ENCODE results near the gene INPP5F.
A peak's percentile ranks its signal among the peaks of the same experiment; 100 is the strongest.
"Not testable (repeated sequence)": the region's sequence is repeated elsewhere in the genome, so short reads cannot be mapped to it uniquely, and the experiment has no call there.

INPP5F gene

DNA sequence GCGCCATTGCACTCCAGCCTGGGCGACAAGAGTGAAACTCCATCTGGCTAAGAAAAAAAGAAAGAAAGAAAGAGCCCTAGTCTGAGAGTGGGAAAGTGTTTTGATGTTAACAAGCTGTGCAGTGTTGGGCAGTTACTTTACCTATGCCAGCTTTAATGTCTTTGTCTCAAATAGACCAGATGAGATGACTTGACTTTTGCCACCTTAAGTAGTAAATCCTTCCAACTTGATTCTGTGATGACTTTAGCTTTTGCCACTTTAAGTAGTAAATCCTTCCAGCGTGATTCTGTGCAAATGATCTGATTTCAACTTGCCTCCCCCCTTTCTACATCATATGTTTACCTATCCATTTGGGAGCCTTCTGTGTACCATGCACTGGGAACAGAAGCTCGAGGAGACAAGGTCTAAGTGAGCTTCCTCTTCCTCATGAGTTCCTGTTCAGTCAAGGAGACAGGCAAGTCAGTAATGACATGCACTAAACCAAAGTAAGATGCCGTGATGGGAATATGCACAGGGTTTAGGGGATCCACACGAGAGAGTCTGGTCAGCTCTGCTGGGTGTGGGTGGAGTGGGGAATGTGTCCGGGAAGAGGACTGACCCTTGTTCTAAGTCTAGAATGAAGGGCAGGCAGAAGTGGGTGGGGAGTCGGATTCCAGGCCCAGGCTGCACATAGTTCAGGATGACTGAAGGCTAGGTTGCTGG lies 17.2 kb downstream of the INPP5F start:
- no peak for DNase-seq

DNA sequence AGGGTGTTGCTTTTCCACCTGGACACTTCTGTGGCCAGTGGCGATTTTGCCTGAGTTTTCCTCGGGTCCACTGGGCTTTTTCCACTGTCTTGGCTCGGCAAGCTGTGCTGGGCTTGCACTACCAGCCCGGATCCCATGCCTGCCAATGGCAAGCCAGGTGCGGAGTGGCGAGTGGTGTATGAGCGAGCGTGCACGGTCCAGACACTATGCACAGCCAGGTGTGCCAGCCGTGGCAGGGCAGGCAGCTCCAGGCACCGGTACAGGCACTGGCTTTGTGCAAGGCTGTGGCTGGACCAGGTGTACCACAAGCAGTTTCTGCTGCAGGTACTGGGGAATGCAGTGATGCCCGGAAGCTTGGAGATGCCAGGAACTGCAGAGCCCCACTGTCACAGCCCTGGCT lies 22.1 kb downstream of the INPP5F start:
- DNase-seq = no peak

DNA sequence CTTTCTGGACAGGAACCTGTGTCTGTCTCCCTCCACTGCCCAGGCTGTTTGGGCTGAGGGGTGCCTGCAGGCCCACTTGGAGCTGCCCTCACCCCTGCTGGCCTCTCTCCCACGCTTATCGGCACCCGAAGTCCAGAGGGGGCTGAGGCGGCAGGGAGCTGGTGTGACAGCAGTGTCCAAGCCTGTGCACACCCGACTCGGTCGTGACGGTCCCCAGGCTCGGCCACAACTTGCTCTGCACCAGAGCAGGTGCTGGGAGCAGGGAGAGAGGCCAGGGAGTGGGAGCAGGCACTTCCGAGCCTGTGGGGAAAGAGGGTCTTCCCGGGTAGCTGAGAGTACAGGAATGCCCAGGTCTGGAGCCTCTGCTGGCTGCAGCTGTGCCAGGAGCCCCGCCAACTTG lies 23.0 kb downstream of the INPP5F start:
- DNase-seq = no peak

DNA sequence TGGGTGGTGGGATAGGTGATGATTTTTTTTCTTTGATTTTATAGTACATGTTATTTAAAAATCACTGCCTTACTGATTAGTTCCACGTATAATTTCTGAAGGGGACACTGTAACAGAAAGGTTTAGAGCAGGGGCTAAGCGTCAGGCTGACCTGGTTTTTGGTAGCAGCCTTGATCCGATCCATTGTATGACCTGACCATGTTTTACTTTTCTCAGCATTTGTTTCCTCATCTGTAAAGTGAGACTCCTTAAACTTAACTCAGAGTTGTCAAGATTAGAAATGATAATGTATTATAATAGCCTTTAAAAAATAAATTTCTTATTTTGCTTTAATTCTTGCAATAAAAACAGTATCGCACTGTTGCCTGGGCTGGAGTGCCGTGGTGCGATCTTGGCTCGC lies 23.6 kb downstream of the INPP5F start:
- no peak for DNase-seq

DNA sequence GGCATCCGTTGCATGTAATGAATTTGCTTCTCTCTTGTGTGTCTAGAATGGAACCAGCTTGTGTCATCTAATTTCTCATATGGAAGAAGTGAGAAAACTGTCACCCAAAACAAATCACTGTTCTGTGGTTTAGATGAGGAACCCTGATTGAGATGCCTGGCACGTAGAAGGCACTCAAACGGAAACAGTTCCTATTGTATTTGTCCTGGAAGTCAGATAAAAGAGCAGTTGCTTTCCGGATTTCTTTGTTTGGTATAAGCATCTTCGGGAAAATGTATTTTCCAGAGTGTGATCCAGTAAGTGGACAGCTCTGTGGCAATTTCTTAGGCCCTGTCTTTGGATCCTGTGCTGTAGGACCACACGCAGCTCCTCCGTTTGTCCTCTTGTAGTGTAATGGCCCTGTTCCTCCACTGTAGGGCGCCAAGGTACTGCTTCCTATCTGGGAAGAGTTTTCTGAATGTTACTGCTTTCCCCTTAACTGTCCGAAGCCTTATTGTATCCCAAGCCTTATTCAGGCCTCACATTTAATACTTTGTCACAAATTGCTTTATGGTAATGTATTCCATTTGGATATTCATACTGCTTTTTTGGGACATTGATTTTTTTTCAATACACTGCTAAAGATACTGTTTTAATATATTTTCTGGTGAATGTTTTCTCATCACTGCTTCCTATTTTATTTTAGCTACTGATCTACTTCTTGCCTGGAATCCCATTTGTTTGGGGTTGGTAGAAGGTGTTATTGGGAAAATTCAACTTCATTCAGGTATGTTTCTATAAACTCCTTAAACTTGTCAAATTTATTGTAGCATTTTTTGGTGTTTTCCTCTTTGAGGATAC lies 24.8 kb downstream of the INPP5F start:
- DNase-seq = peak; percentile 49

DNA sequence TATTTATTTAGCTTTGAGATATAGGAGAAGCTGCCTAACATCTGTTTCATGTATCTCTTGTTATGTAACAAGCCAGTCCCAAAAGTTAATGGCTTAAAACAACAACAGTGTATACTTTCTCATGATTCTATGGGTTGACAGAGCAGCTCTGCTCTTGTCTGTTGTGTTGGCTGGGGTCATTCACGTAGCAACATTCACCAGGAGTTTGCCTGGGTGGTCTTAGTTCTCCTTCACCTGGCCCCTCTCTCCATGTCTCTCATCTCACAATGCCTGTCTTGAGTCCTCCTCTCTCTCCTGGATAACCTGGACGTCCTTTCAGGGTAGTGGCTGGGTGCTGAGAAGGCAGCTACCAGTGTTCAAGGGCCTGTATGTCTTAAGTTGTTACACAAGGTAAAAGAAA lies 27.5 kb downstream of the INPP5F start:
- no peak for DNase-seq

DNA sequence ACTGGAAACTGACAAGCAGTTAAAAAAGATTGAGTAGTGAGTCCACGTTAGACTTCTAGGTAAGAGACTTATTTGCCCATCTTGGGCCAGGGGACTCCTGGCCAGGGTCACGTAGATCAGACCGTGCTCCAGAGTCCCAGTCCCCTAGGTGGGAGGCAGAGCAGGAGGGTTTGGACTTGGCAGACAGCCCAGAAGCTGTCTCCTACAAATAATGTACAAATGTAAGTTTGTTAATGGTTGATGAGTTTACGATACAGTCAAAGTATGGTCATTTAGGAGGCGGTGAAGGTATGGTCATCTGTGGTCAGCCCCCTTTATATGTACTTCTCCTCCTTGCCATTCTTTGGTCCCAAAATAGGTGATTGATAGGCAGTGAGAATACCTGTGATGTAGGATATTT lies 28.2 kb downstream of the INPP5F start:
- DNase-seq = no peak

DNA sequence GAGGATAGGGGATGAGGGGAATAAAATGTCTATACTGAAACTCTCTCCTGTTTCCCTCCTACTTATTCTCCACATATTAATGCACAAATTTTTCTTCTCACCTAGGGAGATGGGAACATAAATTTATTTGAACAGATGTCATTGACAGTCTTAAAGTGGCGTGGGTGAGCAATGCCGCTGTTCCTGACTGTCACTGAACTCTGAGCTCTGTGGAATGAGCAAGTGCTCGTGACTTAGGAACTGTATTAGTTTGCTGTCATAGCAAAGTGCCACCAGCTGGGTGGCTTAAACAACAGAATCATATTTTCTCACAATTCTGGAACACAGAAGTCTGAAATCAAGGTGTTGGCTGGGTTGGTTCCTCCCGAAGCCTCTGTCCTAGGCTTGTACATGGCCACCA lies 29.1 kb downstream of the INPP5F start:
- no peak for DNase-seq

DNA sequence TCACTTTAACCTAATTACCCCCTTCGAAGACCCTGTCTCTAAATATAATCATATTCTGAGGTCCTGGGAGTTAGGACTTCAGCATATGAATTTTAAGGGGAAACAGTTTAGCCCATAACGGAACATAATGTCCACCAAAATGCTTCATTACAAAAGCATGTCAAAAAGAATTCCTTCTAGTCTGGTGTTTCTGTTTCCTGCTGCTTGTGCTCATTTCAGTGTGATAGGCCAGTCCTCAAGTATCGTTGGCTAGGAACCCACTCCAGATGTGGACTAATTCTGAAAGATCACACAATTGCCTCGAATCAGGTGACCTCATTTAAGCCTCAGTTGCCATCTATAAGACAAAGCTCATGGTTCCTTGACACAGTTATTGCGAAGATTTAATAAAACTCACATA lies 29.6 kb downstream of the INPP5F start:
- DNase-seq = no peak

DNA sequence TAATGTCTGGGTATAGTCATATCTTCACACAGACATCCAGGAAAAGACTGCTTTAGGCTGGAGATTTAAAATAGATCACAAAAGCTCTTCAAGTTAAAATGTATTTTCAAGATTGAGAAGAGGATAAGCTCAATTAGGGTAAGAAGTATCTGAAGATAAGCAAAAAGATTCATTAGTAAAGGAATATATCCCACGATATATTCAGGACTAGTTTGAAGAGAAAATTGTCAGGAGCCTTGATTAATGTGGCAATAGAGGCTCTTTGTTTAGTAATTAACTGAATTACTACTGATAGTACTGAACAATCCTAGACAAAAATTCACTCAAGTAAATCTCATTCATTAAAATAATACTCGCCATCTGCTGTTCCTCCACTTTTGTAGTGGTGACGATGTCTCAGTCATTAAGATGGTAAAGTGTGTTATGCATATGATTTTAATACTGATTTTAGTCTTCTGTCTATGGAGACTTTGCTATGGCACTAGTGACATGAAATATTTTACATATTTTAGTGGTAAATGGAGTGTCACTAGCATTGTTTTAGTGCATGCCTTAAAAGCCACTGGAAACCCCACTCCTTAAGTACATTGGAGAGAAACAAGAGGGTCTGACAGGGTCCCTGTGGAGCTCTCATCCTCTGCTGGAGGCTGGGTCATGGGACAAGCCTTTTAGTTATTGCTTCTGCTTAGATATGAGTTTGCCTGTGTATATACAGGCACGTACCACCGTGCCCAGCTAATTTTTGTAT lies 32.8 kb downstream of the INPP5F start:
- no peak for DNase-seq

DNA sequence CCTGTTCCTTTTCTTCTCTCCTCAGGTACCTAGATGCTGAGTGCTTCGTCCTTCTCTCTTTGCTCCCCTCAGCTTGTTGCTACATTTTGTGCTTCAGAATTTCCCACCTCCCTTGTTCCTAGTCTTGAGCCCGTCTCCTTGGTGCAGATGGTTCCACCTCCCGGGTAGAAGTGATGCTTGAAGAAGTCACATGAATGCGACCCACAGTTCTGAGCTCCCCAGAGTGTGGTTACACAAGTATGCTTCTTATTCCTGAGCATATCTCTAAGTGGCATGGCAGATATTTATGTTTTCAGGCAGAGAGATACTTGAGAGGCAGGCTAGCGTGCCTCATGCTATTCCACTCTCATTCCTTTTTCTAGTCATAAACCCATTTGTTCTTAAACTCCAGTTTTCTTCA lies 34.0 kb downstream of the INPP5F start:
- no peak for DNase-seq

DNA sequence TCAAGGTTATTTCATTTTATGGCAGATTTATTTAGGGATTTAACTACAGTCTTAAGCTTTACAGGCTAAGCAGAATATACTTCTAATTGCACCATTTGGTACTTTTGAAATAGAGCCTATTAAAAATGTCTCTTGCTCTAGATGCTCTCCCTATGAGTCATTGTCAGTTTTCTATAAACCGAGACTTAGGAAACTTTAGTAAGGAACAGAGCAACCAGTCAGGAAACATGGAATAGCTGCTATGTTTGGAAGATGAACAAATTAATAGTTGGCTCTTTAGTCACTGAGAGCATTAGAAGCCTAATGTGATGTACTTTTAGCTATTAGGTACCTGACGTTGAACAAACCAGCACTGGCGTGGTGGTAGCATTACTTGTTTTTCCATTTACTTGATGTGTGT lies 35.3 kb downstream of the INPP5F start:
- no peak for DNase-seq

DNA sequence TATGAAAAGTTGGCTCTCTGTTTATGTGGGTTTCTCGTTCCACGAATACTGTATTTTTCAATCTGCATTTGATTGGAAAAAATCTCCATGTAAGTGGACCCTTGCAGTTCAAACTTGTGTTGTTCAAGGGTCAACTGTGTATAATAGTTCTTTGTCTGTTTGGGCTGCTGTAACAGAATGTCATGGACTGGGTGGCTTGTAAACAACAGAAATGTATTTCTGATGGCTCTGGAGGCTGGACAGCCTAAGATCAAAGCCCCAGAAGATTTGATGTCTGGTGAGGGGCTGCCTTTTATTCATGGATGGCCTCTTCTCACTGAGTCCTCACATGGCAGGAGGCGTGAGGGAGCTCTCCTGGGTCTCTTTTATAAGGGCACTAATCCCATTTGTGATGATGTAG lies 36.2 kb downstream of the INPP5F start:
- DNase-seq = no peak

DNA sequence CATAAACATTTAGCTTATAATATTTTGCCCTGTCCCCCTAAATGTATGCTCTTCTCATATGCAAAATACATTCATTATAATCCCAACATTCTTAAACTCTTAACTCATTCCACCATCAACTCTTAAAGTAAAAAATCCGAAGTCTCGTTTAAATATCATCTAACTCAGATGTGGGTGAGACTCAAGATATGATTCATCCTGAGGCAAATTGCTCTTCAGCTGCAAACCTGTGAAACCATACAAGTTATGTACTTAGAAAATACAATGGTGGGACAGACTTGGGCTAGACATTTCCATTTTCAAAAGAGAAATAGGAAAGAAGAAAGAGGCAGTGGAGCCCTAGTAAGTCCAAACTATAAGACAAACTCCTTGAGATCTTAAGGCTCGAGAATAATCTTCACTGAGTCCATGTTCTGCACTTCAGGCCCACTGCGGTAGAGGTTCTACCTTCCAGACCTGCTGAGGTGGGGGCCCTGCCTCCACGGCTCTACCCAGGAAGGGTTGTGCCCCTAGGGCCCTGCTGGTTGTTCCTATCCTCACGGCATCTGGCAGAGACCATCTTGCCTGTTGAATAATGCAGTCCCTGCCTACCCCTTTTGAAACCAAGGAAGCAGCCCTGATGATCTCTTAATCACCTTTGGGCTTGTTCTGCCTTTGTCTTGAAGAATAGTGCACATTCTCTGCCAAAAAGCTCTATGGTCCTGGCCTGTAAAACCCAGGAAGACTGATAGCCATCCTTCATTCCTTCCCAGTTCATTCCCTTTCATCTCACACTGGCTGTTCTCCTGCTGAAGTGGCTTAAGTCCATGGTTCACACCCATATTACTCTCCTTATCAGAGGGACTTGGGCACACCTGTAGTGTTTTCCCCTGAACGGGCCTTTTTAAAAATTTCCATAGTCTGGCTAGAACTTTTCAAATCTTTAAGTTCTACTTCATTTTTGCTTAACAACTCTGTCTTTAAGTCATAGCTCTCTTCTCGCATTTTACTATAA lies 37.3 kb downstream of the INPP5F start:
- no peak for DNase-seq

DNA sequence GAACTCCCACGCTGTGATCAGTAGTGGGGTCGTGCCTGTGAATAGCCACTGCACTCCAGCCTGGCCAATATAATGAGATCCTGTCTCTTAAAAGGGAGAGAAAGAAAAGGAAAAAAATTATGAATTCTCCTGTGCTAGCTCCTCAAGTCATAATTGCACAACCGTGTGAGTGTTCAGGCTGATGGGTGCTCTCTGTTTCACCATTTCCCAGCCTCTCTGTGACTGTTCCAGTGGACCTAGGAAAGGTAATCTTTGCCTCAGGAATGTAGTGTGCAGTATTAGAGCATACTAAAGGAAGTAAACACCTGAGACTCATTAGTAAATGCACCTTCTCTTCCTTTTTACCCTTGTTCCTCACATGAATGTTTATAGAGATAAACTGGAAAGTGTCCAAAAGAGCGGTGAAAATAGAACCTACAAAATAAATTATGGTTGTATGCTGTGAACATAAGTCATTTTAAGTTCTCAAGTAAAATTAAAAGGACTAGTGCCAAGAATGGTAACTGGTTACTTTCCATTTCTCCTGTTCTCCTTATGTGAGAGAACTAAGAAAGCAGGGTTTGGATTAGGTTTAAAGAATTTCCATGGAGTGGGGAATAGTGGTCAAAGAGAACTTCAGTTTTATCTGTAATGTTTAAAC lies 42.7 kb downstream of the INPP5F start:
- DNase-seq = no peak

DNA sequence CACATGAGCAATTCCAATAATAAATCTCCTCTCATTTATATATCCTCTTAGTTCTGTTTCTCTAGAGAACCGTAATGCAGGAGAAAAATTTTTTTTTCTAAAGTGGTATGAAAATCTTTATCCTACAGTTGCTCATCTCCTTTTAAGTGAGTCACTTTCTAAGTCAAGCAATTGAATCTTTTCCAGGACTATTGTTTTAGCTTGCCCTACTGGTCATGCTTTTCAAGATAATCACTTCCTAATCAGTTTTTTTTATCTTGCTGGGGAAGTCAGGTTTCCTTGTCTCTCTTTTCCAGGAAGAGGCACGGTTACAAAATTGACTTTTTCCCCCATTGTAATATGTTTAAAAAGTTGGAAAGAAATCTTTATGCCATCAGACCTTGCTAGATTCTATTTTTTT lies 44.0 kb downstream of the INPP5F start:
- DNase-seq = no peak

DNA sequence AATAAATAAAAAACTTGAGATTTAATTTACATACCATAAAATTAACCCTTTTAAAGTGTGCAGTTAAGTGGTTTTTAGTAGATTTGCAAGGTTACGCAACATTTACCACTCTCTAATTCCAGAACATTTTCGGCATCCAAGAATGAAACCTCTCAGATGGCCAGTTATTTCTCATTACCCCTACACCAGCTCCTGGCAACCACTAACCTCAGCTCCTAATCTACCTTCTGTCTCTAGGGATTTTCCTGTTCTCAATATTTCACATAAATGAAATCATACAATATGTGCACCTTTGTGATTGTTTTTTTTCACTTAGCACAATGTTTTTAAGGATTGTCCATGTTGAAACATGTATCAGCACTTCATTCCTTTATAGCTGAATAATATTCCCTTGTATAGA lies 45.1 kb downstream of the INPP5F start:
- no peak for DNase-seq

DNA sequence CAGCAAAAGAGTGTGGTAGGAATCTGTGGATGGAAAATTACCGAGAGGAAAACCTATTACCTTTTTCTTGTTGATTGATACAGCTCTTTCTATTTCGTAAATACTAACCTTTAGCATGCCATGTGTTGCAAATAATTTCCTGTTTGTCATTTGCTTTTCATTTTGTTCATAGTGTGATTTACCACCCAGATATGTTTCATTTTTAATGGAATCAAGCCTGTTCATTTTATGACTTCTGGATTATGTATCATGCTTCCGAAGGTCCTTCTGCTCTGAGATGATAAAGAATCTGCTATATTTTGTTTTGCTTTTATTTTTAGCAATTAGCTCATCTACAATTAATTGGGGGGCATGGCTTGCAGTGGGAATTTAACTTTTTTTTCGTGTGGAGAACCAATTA lies 46.5 kb downstream of the INPP5F start:
- no peak for DNase-seq

DNA sequence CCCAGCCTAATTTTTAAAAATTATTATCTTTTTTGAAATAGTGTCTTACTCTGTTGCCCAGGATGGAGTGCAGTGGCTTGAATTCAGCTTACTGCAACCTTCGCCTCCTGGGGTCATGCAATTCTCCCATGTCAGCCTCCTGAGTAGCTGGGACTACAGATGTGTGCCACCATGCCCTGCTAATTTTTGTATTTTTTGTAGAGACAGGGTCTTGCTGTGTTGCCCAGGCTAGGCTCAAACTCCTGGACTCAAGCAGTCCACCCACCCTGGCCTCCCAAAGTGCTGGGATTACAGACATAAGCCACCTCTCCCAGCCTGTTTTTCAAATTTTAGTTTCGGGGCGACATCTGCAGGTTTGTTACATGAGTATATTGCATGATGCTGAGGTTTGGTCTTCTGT lies 47.2 kb downstream of the INPP5F start:
- DNase-seq = not testable (repeated sequence)

DNA sequence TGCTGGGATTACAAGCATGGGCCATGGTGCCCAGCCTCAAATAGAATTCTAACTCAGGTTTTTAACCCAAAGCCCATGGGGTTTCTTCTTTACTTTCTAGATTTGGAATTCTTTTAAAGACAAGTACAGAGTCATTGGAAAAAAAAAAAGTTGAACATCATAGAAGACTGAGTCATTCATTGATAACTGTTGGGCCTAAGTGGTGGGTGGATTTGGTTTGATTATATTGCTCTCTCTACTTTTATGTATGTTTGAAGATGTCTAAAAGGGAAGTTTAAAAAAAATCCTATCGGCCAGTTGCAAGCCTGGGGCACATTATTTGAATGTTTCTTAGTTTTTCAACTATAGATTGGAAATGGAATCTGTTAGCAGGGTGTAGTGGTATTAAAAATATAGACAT lies 49.7 kb downstream of the INPP5F start:
- no peak for DNase-seq

DNA sequence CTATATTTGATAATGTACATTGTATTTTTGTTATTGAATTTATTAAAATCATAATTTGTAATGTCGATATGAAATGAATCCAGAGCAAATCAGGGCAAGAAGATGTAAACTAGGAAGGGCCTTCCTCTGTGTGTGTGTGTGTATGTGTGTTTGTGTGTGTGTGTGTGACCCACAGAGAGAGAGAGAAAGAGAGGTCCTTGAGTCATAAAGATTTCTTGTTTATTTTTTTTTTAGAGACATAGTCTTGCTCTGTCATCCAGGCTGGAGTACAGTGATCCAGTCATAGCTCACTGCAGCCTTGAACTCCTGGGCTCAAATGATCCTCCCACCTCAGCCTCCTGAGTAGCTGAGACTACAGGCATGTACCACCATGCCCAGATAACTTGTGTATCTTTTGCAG lies 50.7 kb downstream of the INPP5F start:
- no peak for DNase-seq

DNA sequence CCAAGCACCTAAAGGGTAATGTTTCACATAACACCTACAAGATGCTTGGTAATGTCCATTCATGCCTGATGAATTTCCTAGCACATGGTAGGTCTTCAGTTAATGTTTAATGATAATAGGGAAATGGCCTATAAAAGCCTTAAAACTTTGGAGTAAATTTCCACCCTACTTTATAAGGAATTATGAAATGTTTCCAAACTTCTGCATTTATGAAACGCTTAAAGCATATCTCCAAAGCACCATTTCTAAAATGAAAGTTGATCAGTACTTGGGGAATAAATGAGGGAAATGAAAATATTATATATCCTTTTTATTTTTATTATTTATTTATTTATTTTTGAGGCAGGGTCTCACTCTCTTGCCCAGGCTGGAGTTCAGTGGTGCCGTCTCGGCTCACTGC lies 51.8 kb downstream of the INPP5F start:
- no peak for DNase-seq
